ENCODE measurements around the gene PRSS21. TPM values are rescaled to one million over a fixed set of nuclear protein-coding genes. Genes with fewer than 3 reads are reported as not detected.

PRSS21 gene
- total RNA-seq, 1 donor from 2014 or later = 4.5 TPM

GRCh38 chr16:2819939-2820835 is 3.1 kb downstream of the PRSS21 start:
- H3K27me3 ChIP-seq (ENCODE audit: control insufficient read depth, insufficient read depth, low read length) = peaks cover 5% of the 10 kb centered on the region
- no peak overlapping the region for H3K4me3 ChIP-seq (ENCODE audit: low read depth, low read length)
- DNase-seq (ENCODE audit: low read depth) (no peak), FAIRE-seq (no peak)
- no peaks in the 10 kb centered on the region for H3K36me3 ChIP-seq (ENCODE audit: control insufficient read depth, insufficient read depth, low read length)
- no peak for TF ChIP-seq CTCF (IDR thresholded peaks at IDR 0.05; ENCODE audit: insufficient read depth, low read length, severe bottlenecking)

- Histone ChIP-seq H3K36me3 (ENCODE audit: control insufficient read depth, insufficient read depth, low read length) (no peaks in the 10 kb centered on the region), H3K27me3 (ENCODE audit: control insufficient read depth, insufficient read depth, low read length) (peaks cover 2% of the 10 kb centered on the region), H3K4me3 (ENCODE audit: low read depth, low read length) (no peak overlapping the region)
- no peak for DNase-seq (ENCODE audit: low read depth)
- no peak for FAIRE-seq
- TF ChIP-seq CTCF (IDR thresholded peaks at IDR 0.05; ENCODE audit: insufficient read depth, low read length, severe bottlenecking) = no peak
Measured at GRCh38 chr16:2820836-2821486, 3.9 kb downstream of the PRSS21 start.

GRCh38 chr16:2821487-2822157 is 4.6 kb downstream of the PRSS21 start:
- Histone ChIP-seq H3K27me3 (ENCODE audit: control insufficient read depth, insufficient read depth, low read length) (peaks cover 2% of the 10 kb centered on the region), H3K4me3 (ENCODE audit: low read depth, low read length) (no peak overlapping the region), H3K36me3 (ENCODE audit: control insufficient read depth, insufficient read depth, low read length) (no peaks in the 10 kb centered on the region)
- FAIRE-seq (no peak), DNase-seq (ENCODE audit: low read depth) (no peak)
- no peak for TF ChIP-seq CTCF (IDR thresholded peaks at IDR 0.05; ENCODE audit: insufficient read depth, low read length, severe bottlenecking)

GRCh38 chr16:2822158-2822495 is 5.1 kb downstream of the PRSS21 start:
- Histone ChIP-seq H3K36me3 (ENCODE audit: control insufficient read depth, insufficient read depth, low read length) (no peaks in the 10 kb centered on the region), H3K27me3 (ENCODE audit: control insufficient read depth, insufficient read depth, low read length) (peaks cover 2% of the 10 kb centered on the region), H3K4me3 (ENCODE audit: low read depth, low read length) (no peak overlapping the region)
- TF ChIP-seq CTCF (IDR thresholded peaks at IDR 0.05; ENCODE audit: insufficient read depth, low read length, severe bottlenecking) = no peak
- FAIRE-seq (no peak), DNase-seq (ENCODE audit: low read depth) (no peak)

- TF ChIP-seq CTCF (IDR thresholded peaks at IDR 0.05; ENCODE audit: insufficient read depth, low read length, severe bottlenecking) = no peak
- no peak overlapping the region for H3K4me3 ChIP-seq (ENCODE audit: low read depth, low read length)
- no peaks in the 10 kb centered on the region for H3K36me3 ChIP-seq (ENCODE audit: control insufficient read depth, insufficient read depth, low read length)
- FAIRE-seq = no peak
- H3K27me3 ChIP-seq (ENCODE audit: control insufficient read depth, insufficient read depth, low read length) = peaks cover 2% of the 10 kb centered on the region
- no peak for DNase-seq (ENCODE audit: low read depth)
Measured at GRCh38 chr16:2822496-2822895, 5.5 kb downstream of the PRSS21 start.
